Activated naive CD8-positive, alpha-beta T cell treated with anti-CD3 and anti-CD28 coated beads, Interleukin-2, amount 10 ng/mL, durations not matched to agents 7 days and 5 days (primary cell): ENCODE results near the gene PMF1. TPM values are rescaled to one million over a fixed set of nuclear protein-coding genes. Genes with fewer than 3 reads are reported as not detected.

Experiments used
- ATAC-seq: fragments of 150-1000 bp; cut with Tn5 transposase; one replicate; pipeline ENCODE4 v1.10.0; 2021; ENCODE audit warnings: low read depth, moderate library complexity
- POLR2A ChIA-PET: fragments of 350-600 bp; sonication (Branson Sonifier 250); formaldehyde crosslinking; loops from one replicate; lab custom pipeline; 2021; ENCODE audit warnings: antibody characterized with exemption; lab: Charles Lee
- DNase-seq: peaks from one replicate; pipeline ENCODE4 v3.0.0; 2021
- H3K27ac Mint-ChIP-seq: one replicate; pipeline ENCODE4 v1.8.0; 2022; ENCODE audit warnings: mild to moderate bottlenecking, mixed read lengths
- H3K27me3 Mint-ChIP-seq: one replicate; pipeline ENCODE4 v1.8.0; 2022; ENCODE audit warnings: mild to moderate bottlenecking, moderate library complexity, mixed read lengths
- H3K36me3 Mint-ChIP-seq: one replicate; pipeline ENCODE4 v1.8.0; 2021; ENCODE audit warnings: mild to moderate bottlenecking, mixed read lengths
- H3K4me1 Mint-ChIP-seq: one replicate; pipeline ENCODE4 v1.8.0; 2021; ENCODE audit warnings: mixed read lengths
- H3K4me3 Mint-ChIP-seq: one replicate; pipeline ENCODE4 v1.8.0; 2022; ENCODE audit warnings: mild to moderate bottlenecking, moderate library complexity, mixed read lengths
- H3K9me3 Mint-ChIP-seq: one replicate; pipeline ENCODE4 v1.8.0; 2021; ENCODE audit warnings: mixed read lengths
- total RNA-seq, 2 experiments: library from RNA; stranded (reverse); gene quantifications; one replicate each; pipeline ENCODE4 v1.2.3, GENCODE V29; 2021

The PMF1 gene
- total RNA-seq, 2 experiments from 2014 or later, result 66.2 to 71.2 TPM

DNA sequence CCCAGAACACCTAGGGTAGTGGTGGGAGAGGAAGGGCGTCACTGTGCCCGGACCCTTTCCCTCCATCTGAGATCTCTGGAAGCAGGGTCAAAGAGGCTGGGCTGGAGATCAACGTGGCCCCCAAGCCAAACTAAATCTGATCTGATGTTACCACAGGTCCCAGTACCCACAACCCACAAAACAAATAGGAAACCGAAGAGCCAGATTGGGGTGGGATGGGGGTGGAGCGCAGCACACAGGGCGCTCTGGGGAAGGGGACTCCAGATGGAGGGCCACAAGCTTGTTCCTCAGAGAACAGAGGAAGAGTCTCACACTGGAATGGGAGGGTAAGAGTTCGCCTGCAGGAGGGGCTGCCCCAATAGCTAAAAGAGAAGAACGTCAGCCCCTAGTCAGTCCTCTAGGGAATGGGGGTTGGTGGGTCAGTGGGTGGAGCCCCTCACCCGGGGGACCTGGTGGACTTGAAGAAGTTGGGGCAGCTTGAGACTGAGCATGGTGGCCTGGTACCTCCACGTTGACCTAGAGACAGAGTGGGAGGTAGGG, 33.5 kb downstream of the PMF1 start:
- peak overlapping the region; percentile 67 for H3K27ac Mint-ChIP-seq
- no peak for DNase-seq
- peaks cover 28% of the 10 kb centered on the region for H3K4me1 Mint-ChIP-seq
- POLR2A ChIA-PET, result interaction anchor here (0.8 to 2.9 kb wide), 11 partner anchors 11 to 99 kb away, joined by 3 to 15 read pairs (median 4); partner anchors contain the start of genes PMF1 and SMG5
- no peaks in the 10 kb centered on the region for H3K27me3 Mint-ChIP-seq
- no peaks in the 10 kb centered on the region for H3K9me3 Mint-ChIP-seq
- peaks cover 5% of the 10 kb centered on the region for H3K36me3 Mint-ChIP-seq
- no peak for ATAC-seq
- H3K4me3 Mint-ChIP-seq, result peak overlapping the region; percentile 30

- Mint-ChIP-seq H3K4me3 (no peak overlapping the region), H3K36me3 (peaks cover 5% of the 10 kb centered on the region), H3K27me3 (no peaks in the 10 kb centered on the region), H3K9me3 (no peaks in the 10 kb centered on the region), H3K4me1 (peaks cover 33% of the 10 kb centered on the region), H3K27ac (peak overlapping the region; percentile 4)
- POLR2A ChIA-PET, result interaction anchor here (1.8 to 2.9 kb wide), 4 partner anchors 13 to 99 kb away, joined by 7 to 15 read pairs (median 8); partner anchors contain the start of genes PMF1 and SMG5
- ATAC-seq (no peak), DNase-seq (no peak)
Measured at GRCh38 chr1:156246781-156247459, 34.1 kb downstream of the PMF1 start.

DNA sequence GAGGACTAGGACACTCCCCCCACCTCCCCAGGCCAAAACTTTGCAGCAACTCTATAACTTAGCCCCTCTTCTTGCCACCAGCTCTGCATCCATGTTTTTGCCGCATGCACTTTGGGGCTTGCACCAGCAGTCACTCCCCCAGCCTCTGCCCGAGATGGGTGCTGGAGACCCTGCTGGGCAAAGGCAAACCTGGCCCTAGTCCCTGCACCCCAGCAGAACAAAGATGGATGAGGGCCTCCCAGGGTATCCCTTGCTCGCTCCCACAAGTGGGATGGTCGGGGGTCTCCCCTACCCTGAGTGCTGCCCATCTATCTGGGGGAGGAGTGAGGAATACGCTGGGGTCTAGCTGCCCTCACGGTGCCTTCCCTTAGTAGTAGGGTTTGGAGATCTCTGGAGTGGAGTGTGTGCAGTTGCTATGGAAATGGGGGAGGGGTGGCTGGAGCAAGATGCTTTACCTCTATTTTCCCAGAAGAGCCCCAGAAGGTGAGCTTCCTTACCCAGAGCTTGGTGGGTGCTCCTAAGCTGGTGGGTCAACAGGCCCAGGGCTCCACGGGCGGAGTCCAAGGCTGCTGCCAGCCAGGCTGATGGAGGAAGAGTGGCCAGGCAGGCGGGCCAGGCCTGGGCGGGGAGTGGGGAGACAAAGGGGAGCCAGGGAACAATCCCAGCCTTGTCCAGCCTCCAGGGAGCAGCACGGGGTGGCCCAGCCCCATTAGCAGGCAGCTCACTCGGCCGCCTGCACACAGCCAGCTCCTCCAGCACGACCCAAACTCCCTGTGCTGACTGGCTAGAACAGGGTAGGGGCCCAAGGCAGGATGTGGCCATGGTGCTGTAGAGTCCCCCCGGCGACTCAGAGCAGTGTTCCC, 34.9 kb downstream of the PMF1 start, which contains the start of gene PAQR6:
Gene PAQR6, minus strand, starts transcription at position 597 of the 863 bp plus-strand sequence. CDS start 1,325 bp downstream, outside the sequence.
- DNase-seq, result no peak
- Mint-ChIP-seq H3K27me3 (no peaks in the 10 kb centered on the region), H3K27ac (peak within 1 kb of the TSS; percentile 60), H3K4me3 (no peak within 1 kb of the TSS), H3K9me3 (no peaks in the 10 kb centered on the region), H3K4me1 (peaks cover 41% of the 10 kb centered on the region), H3K36me3 (peaks cover 7% of the 10 kb centered on the region)
- ATAC-seq, result no peak
- POLR2A ChIA-PET, result interaction anchor here (0.5 to 2.9 kb wide), 2 partner anchors 35 to 98 kb away, joined by 4 to 15 read pairs; partner anchors contain the start of gene SMG5

- H3K36me3 Mint-ChIP-seq, result peaks cover 11% of the 10 kb centered on the region
- POLR2A ChIA-PET, result no interaction called here
Measured at GRCh38 chr1:156248323-156248683, 35.5 kb downstream of the PMF1 start.

GRCh38 chr1:156249593-156249992, 36.8 kb downstream of the PMF1 start:
- Mint-ChIP-seq H3K27ac (no peak overlapping the region), H3K36me3 (peaks cover 15% of the 10 kb centered on the region), H3K27me3 (no peaks in the 10 kb centered on the region), H3K9me3 (no peaks in the 10 kb centered on the region), H3K4me3 (no peak overlapping the region), H3K4me1 (peaks cover 33% of the 10 kb centered on the region)
- ATAC-seq, result no peak
- POLR2A ChIA-PET, result no interaction called here
- DNase-seq, result no peak

More at GRCh38 chr1:156248323-156248683, 35.5 kb downstream of the PMF1 start:
- Mint-ChIP-seq H3K9me3 (no peaks in the 10 kb centered on the region), H3K27me3 (no peaks in the 10 kb centered on the region), H3K27ac (peak overlapping the region; percentile 60), H3K4me1 (peaks cover 43% of the 10 kb centered on the region), H3K4me3 (no peak overlapping the region)
- DNase-seq (no peak), ATAC-seq (no peak)

DNA sequence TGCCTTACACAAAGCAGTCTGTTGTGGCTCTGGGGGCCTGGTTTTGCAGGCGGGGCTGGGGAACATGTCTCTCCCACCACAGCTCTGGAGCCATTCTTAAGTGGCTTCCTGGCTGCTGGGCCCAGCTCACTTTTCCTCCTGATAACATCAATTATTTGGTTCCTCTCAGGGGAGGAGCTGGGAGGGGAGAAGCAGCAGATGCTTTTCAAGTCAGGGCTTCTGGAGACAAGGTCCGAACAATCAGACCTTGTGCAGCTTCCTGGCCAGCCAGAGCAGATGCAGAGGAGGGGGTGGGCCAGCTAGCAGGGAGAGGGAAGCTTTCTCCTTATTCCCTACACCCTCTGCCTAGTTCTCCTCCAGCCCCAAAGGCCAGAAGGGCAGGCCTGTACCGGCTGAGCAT, 38.7 kb downstream of the PMF1 start:
- DNase-seq (no peak), ATAC-seq (peak; percentile 46)
- POLR2A ChIA-PET, result interaction anchor here (0.8 to 2.0 kb wide), 4 partner anchors 8 to 31 kb away, joined by 3 to 13 read pairs (median 3); partner anchors contain the start of gene SMG5
- Mint-ChIP-seq H3K27ac (peak overlapping the region; percentile 76), H3K4me1 (peaks cover 26% of the 10 kb centered on the region), H3K36me3 (peaks cover 21% of the 10 kb centered on the region), H3K4me3 (peak overlapping the region; percentile 30), H3K27me3 (no peaks in the 10 kb centered on the region), H3K9me3 (no peaks in the 10 kb centered on the region)

DNA sequence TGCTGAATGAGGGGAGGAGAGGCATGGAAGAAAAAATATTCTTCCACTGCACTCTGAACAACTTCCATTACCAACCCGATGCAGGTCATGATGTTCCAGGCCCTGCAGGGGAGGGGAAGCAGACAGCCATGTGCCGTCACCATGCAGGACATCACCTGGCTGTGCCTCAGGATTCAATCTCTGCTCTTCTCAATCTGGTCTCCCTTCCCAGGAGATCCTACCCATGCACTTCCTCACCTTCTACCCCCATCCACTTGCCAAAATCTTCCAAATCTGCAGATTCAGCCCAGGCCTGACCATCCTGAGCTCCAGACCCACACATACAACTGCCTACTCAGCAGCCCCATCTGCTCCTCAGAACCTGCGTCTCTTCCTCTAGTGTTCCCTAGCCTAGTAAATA, 40.8 kb downstream of the PMF1 start:
- Mint-ChIP-seq H3K9me3 (no peaks in the 10 kb centered on the region), H3K4me3 (no peak overlapping the region), H3K4me1 (peaks cover 37% of the 10 kb centered on the region), H3K27ac (peak overlapping the region; percentile 22), H3K36me3 (peaks cover 37% of the 10 kb centered on the region), H3K27me3 (no peaks in the 10 kb centered on the region)
- DNase-seq, result no peak
- ATAC-seq, result no peak
- POLR2A ChIA-PET, result no interaction called here

- Mint-ChIP-seq H3K27ac (peak overlapping the region; percentile 81), H3K4me1 (peaks cover 19% of the 10 kb centered on the region), H3K9me3 (no peaks in the 10 kb centered on the region), H3K27me3 (no peaks in the 10 kb centered on the region), H3K36me3 (peaks cover 40% of the 10 kb centered on the region), H3K4me3 (peak overlapping the region; percentile 37)
- POLR2A ChIA-PET, result interaction anchor here (0.8 to 1.2 kb wide), 4 partner anchors 12 to 26 kb away, joined by 3 to 6 read pairs (median 4); no protein-coding TSS in a partner anchor
- DNase-seq (no peak), ATAC-seq (peak; percentile 32)
Measured at GRCh38 chr1:156257711-156258110, 44.9 kb downstream of the PMF1 start.

- ATAC-seq, result no peak
- no peak overlapping the region for H3K4me3 Mint-ChIP-seq
- DNase-seq, result no peak
- H3K27ac Mint-ChIP-seq, result no peak overlapping the region
- H3K4me1 Mint-ChIP-seq, result peaks cover 18% of the 10 kb centered on the region
- no peaks in the 10 kb centered on the region for H3K27me3 Mint-ChIP-seq
- H3K36me3 Mint-ChIP-seq, result peaks cover 37% of the 10 kb centered on the region
- POLR2A ChIA-PET, result interaction anchor here (1.9 kb wide), 1 partner anchor 13 kb away, joined by 7 read pairs; no protein-coding TSS in a partner anchor
- H3K9me3 Mint-ChIP-seq, result no peaks in the 10 kb centered on the region
Measured at GRCh38 chr1:156258859-156259258, 46.1 kb downstream of the PMF1 start.

GRCh38 chr1:156259805-156260204, 47.0 kb downstream of the PMF1 start:
- Mint-ChIP-seq H3K4me3 (no peak overlapping the region), H3K27ac (no peak overlapping the region), H3K9me3 (no peaks in the 10 kb centered on the region), H3K4me1 (peaks cover 18% of the 10 kb centered on the region), H3K27me3 (no peaks in the 10 kb centered on the region), H3K36me3 (peaks cover 38% of the 10 kb centered on the region)
- ATAC-seq (no peak), DNase-seq (no peak)
- POLR2A ChIA-PET, result interaction anchor here (1.3 to 1.9 kb wide), 2 partner anchors 14 to 65 kb away, joined by 3 to 7 read pairs; no protein-coding TSS in a partner anchor

- peaks cover 44% of the 10 kb centered on the region for H3K36me3 Mint-ChIP-seq
- H3K4me3 Mint-ChIP-seq, result no peak overlapping the region
- no peaks in the 10 kb centered on the region for H3K27me3 Mint-ChIP-seq
- H3K27ac Mint-ChIP-seq, result peak overlapping the region; percentile 37
- POLR2A ChIA-PET, result interaction anchor here (1.9 kb wide), 1 partner anchor 15 kb away, joined by 7 read pairs; no protein-coding TSS in a partner anchor
- DNase-seq (no peak), ATAC-seq (no peak)
- no peaks in the 10 kb centered on the region for H3K9me3 Mint-ChIP-seq
- peaks cover 16% of the 10 kb centered on the region for H3K4me1 Mint-ChIP-seq
Measured at GRCh38 chr1:156260896-156261295, 48.1 kb downstream of the PMF1 start.

DNA sequence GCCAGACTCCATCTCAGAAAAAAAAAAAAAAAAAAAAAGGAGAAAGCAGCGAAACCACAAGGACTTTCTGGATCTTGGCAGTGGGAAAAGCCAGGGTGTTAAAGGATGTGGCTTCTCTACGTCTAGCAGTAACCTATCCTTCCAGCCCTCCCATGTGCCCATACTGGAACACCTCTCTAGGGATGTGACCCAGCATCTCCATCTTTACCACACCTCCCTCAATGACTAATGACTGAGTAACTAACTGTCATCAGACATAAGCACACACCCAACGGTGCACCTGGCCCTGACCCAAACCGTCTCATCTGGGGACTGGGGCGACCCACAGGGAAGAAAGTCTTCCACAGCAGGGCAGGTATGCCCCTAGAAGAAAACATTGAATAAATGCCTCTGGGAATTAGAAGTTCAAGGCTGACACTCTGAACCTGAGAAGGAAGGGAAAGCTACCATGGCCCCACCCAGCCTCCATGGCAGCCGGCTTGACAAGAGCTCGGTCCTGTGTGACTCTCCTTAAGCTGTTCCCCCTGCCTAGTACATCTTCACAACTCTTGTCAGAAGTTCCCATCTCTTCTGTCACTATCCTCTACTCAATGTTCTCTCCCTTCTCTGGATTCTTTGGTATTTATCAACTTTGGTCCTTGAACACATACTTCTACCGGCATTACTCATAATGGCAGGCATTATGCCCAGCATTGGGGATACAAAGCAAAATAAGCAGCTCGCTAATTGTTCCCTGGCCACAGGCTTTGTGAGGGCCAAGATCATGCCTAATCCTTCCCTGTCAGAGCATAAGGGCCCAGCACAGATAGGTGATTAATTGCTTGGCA, 49.9 kb downstream of the PMF1 start:
- ATAC-seq, result no peak
- Mint-ChIP-seq H3K27me3 (no peaks in the 10 kb centered on the region), H3K36me3 (peaks cover 48% of the 10 kb centered on the region), H3K4me1 (peaks cover 4% of the 10 kb centered on the region), H3K9me3 (no peaks in the 10 kb centered on the region), H3K4me3 (no peak overlapping the region), H3K27ac (no peak overlapping the region)
- POLR2A ChIA-PET, result interaction anchor here (1.7 kb wide), 1 partner anchor 20 kb away, joined by 9 read pairs; the partner anchor contains the start of gene SMG5
- DNase-seq, result no peak
